Activated CD4-positive, alpha-beta memory T cell treated with anti-CD3 and anti-CD28 coated beads for 36 hours (primary cell): ENCODE measurements around the gene RHBDD2. TPM values are rescaled to one million over a fixed set of nuclear protein-coding genes. Genes with fewer than 3 reads are reported as not detected.
"Not testable (repeated sequence)": the region's sequence is repeated elsewhere in the genome, so short reads cannot be mapped to it uniquely, and the experiment has no call there.

Experiments
- CTCF ChIA-PET: fragments of 350-600 bp; sonication (Branson Sonifier 250); formaldehyde crosslinking; loops from one replicate; lab custom pipeline; 2021; ENCODE audit warnings: antibody characterized with exemption, inconsistent platforms; lab: Charles Lee
- POLR2A ChIA-PET: fragments of 350-600 bp; sonication (Branson Sonifier 250); formaldehyde crosslinking; loops from one replicate; lab custom pipeline; 2021; ENCODE audit warnings: antibody characterized with exemption; lab: Charles Lee
- DNase-seq: peaks from one replicate; pipeline ENCODE4 v3.0.0-alpha.2; 2020
- H3K27ac Mint-ChIP-seq: one replicate; pipeline ENCODE4 v1.8.0; 2021; ENCODE audit warnings: mixed read lengths
- H3K27me3 Mint-ChIP-seq: one replicate; pipeline ENCODE4 v1.8.0; 2021; ENCODE audit warnings: mixed read lengths
- H3K36me3 Mint-ChIP-seq: one replicate; pipeline ENCODE4 v1.8.0; 2021; ENCODE audit warnings: mixed read lengths
- H3K4me1 Mint-ChIP-seq: one replicate; pipeline ENCODE4 v1.8.0; 2021; ENCODE audit warnings: low read depth, mixed read lengths
- H3K4me3 Mint-ChIP-seq: one replicate; pipeline ENCODE4 v1.8.0; 2021; ENCODE audit warnings: mild to moderate bottlenecking, mixed read lengths
- H3K9me3 Mint-ChIP-seq: one replicate; pipeline ENCODE4 v1.8.0; 2021; ENCODE audit warnings: mixed read lengths
- intact Hi-C: fragments of 100-400 bp; cut with micrococcal nuclease; formaldehyde crosslinking; loops from one replicate; pipeline ENCODE4 v1.15.1; 2023
- total RNA-seq, 2 experiments: library from RNA; stranded (reverse); gene quantifications; one replicate each; pipeline ENCODE4 v1.2.3, GENCODE V29; 2021

Gene RHBDD2
- total RNA-seq, 2 experiments from 2014 or later, result 30.1 to 31.9 TPM

DNA sequence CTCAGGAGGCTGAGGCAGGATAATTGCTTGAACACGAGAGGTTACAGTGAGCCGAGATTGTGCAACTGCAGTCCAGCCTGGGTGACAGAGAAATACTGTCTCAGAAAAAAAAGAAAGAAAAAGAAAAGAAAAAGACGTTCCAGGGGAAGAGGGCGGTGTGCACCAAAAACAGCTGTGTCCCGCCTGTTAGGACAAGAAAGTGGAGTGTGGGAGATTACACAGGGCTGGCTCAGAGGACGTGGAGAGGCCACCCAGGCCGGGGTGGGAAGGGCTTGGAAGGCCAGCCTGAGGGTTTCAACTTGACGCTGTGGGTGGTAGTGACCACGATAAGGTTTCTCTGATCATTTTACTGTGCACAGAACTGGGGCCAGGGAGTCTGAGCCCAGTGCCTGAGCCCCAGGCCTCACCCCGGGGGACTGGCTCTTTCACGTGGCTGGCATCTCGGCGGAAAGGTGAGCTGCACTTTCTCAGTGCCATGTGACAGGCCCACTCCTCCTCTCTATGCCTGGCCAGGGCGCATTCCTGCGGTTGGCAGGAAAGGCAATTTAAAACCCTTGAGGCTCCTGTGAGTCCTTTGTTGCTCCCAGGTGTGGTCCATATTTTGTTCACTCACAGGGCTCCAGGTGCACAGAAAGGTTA, 13.9 kb downstream of the RHBDD2 start:
- ChIA-PET CTCF (no interaction called here), POLR2A (no interaction called here)
- H3K4me3 Mint-ChIP-seq, result no peak overlapping the region
- intact Hi-C loops, result no loop called here
- peaks cover 11% of the 10 kb centered on the region for H3K36me3 Mint-ChIP-seq
- DNase-seq, result no peak
- peaks cover 9% of the 10 kb centered on the region for H3K4me1 Mint-ChIP-seq
- no peak overlapping the region for H3K27ac Mint-ChIP-seq
- H3K27me3 Mint-ChIP-seq, result no peaks in the 10 kb centered on the region
- H3K9me3 Mint-ChIP-seq, result no peaks in the 10 kb centered on the region

DNA sequence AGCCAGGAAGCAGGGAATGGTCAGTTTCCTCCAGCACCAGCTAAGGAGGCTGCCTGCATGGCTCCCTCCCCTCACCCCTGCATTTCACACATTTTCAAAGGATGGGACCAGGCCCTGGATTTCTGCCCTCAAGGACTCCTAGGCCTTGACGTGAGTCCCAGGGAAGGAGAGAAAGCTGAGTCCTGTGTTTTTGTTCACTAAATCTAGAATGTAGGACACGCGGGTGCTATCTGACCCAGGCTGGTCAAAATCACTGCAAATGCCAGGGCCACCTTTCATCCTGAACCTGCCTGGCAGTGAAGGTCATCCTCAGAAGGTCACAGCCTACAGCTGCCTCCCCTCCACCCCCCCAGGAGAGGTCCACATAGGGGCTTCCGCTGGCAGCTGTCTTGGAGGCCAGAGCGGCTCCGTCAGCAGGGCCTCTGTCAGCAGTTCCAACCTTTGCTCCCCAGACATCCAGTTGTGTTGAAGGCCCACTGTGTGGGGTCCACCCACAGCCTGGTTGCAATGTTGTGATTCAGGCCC, 18.0 kb downstream of the RHBDD2 start:
- Mint-ChIP-seq H3K27me3 (no peaks in the 10 kb centered on the region), H3K27ac (no peak overlapping the region), H3K4me3 (no peak overlapping the region), H3K9me3 (no peaks in the 10 kb centered on the region), H3K4me1 (no peaks in the 10 kb centered on the region), H3K36me3 (no peaks in the 10 kb centered on the region)
- ChIA-PET CTCF (no interaction called here), POLR2A (no interaction called here)
- intact Hi-C loops, result no loop called here
- DNase-seq, result no peak

DNA sequence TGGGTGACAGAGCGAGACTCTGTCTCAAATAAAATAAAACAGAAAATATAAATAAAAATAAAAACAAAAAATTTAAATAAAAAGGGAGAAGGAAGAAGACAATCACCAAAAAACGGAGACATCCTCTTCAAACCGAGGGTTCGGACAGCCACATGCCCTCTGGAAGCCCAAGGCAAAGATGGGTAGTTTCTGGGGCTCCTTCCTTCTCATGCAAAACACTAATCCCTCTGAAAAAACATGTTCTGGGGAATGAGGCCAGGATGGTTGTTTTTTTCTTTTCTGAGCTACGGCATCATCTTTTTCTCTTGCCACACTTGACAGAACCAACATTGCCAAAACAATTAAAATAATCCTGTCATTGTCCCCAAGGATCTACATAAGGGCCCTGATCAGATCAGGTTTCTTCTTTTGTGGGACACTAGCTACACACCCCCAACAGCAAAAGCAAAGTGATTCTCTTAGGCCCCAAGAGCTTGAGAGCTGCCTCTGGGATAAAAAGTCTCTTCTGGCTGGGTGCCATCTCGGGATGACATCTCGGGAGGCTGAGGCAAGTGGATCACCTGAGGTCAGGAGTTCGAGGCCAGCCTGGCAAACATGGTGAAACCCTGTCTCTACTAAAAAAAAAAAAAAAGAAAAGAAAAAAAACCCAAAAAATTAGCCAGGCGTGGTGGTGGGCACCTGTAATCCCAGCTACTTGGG, 21.9 kb downstream of the RHBDD2 start:
- no peaks in the 10 kb centered on the region for H3K9me3 Mint-ChIP-seq
- CTCF ChIA-PET, result no interaction called here
- intact Hi-C loops, result no loop called here

DNA sequence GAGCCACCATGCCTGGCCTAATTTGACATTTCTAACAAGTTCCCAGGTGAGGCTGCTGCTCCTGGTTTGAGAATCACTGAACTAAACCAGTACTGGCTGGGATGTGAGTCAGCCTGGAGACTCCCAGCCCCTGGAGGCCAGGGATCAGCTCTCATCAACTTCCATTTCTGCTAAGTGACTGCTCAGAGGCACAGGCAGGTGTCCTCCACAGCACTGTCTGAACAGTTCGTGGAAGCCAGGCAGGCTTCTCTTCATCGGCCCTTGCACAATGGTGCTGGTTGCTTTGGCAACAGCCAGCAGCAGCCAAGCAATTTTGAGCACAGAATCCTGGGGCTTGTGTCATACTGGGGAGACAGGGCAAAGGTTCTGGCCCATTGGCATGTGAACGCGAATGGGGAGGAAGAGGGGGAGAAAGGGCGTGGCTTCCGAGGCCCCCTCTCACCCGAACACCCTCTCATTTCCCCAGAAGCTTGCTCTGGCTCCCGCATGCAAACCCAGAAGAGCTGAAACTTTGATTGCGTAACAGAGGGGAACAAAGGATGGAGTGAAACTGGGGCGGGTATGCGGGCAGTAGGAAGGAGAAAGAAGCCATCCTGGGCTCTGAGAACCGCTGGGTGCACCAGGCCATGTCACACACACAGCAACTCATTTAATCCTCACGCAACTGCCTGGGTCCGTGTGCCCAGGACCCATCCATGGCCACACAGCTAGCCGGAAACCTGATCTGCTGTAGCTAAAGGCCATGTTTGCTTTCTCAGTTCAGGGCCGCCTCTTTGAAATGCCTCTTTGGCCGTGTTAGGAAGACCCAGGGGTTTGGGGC, 27.2 kb downstream of the RHBDD2 start:
- H3K27ac Mint-ChIP-seq, result no peak overlapping the region
- DNase-seq, result no peak
- CTCF ChIA-PET, result no interaction called here
- no peaks in the 10 kb centered on the region for H3K36me3 Mint-ChIP-seq
- POLR2A ChIA-PET, result no interaction called here
- no peaks in the 10 kb centered on the region for H3K9me3 Mint-ChIP-seq
- H3K27me3 Mint-ChIP-seq, result no peaks in the 10 kb centered on the region
- H3K4me1 Mint-ChIP-seq, result no peaks in the 10 kb centered on the region
- intact Hi-C loops, result no loop called here
- no peak overlapping the region for H3K4me3 Mint-ChIP-seq

More for the DNA sequence above, 21.9 kb downstream of the RHBDD2 start:
- POLR2A ChIA-PET, result no interaction called here
- Mint-ChIP-seq H3K4me1 (no peaks in the 10 kb centered on the region), H3K27ac (no peak overlapping the region), H3K4me3 (no peak overlapping the region), H3K36me3 (no peaks in the 10 kb centered on the region), H3K27me3 (no peaks in the 10 kb centered on the region)
- no peak for DNase-seq

DNA sequence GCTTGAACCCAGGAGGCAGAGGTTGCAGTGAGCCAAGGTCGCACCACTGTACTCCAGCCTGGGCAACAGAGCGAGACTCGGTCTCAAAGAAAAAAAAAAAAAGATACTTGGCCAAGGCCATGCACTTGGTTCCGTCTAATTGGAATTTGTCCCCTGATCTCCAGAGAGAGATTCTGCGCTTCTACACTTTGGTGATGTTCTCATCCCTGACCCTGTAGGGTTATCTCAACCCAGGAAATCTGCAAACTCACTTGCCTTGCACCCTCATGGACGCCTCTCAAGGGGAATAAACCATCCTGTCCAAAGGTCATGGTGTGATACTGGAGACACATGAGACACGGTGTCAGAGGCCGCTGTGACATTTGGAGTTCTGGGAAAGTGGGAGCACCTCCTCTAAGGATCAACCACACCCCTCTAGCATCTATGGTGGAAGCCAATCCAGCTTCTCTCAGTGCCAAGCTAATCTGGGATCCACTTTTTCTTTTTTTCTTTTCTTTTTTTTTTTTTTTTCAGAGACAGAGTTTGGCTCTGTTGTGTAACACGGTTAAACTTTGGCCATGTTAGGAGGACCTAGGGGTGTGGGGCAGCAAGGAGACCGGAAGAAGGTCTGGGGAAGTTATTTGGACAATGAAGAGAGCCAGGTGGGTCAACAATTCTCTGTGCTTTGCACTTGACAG, 28.3 kb downstream of the RHBDD2 start:
- Mint-ChIP-seq H3K27me3 (no peaks in the 10 kb centered on the region), H3K4me3 (no peak overlapping the region)
- intact Hi-C loops, result no loop called here

DNA sequence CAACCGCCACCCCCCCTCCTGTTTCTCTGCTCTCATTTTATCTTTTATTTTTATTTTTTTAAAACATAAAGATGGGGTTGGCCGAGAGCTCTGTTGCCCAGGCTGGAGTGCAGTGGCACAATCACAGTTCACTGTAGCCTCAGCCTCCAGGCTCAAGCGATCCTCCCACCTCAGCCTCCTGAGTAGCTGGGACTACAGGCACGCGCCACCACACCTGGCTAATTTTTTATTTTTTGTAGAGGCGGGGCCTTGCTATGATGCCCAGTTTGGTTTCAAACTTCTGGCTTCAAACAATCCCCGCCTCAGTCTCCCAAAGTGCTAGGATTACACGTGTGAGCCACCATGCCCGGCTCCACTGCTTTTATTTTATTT, 28.8 kb downstream of the RHBDD2 start:
- H3K4me3 Mint-ChIP-seq, DNase-seq, POLR2A ChIA-PET, H3K27me3 Mint-ChIP-seq, H3K27ac Mint-ChIP-seq, H3K4me1 Mint-ChIP-seq, H3K36me3 Mint-ChIP-seq, intact Hi-C loops, H3K9me3 Mint-ChIP-seq, CTCF ChIA-PET: not testable (repeated sequence)

More for the DNA sequence above, 28.3 kb downstream of the RHBDD2 start:
- Mint-ChIP-seq H3K9me3 (no peaks in the 10 kb centered on the region), H3K27ac (no peak overlapping the region), H3K36me3 (no peaks in the 10 kb centered on the region), H3K4me1 (no peaks in the 10 kb centered on the region)
- ChIA-PET POLR2A (no interaction called here), CTCF (no interaction called here)
- no peak for DNase-seq

DNA sequence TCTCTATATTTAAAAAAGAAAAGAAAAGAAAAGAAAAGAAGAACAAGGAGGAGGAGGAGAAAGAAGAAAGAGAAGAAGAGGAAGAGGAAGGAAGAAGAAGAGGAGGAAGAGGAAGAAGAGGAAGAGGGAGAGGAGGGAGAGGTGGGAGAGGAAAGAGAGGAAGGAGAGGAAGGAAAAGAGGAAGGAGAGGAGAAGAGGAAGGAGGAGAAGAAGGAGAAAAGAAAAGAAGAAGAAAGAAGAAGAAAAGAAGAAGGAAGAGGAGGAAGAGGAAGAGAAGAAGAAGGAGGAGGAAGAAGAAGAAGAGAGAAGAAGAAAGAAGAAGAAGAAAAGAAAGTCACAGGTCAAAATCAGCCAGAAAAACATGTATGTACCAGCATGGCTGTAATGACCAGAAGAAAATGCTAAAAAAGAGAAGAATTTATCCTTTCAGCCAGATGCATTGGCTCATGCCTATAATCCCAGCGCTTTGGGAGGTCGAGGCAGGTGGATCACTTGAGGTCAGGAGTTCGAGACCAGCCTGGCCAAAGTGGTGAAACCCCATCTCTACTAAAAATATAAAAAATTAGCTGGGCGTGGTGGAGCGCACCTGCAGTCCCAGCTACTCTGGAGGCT, 30.8 kb downstream of the RHBDD2 start:
- Mint-ChIP-seq H3K36me3 (no peaks in the 10 kb centered on the region), H3K27me3 (no peaks in the 10 kb centered on the region), H3K4me3 (no peak overlapping the region), H3K27ac (no peak overlapping the region), H3K9me3 (no peaks in the 10 kb centered on the region), H3K4me1 (peaks cover 5% of the 10 kb centered on the region)
- CTCF ChIA-PET, result interaction anchor here (1.6 kb wide), 1 partner anchor 111 kb away, joined by 4 read pairs; no protein-coding TSS in a partner anchor
- intact Hi-C loops, result no loop called here
- POLR2A ChIA-PET, result no interaction called here
- no peak for DNase-seq

DNA sequence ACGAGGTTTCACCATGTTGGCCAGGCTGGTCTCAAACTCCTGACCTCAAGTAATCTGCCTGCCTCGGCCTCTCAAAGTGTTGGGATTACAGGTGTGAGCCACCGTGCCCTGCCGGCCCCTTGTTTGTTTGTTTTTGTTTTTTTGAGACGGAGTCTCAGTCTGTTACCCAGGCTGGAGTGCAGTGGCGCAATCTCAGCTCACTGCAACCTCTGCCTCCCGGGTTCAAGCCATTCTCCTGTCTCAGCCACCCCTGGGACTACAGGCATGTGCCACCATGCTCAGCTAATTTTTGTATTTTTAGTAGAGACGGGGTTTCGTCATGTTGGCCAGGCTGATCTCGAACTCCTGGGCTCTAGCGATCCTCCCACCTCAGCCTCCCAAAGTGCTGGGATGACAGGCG, 32.4 kb downstream of the RHBDD2 start:
- CTCF ChIA-PET, result interaction anchor here (1.6 kb wide), 1 partner anchor 109 kb away, joined by 4 read pairs; no protein-coding TSS in a partner anchor
- H3K36me3 Mint-ChIP-seq, DNase-seq, H3K27me3 Mint-ChIP-seq, H3K27ac Mint-ChIP-seq, POLR2A ChIA-PET, H3K4me3 Mint-ChIP-seq, H3K9me3 Mint-ChIP-seq, intact Hi-C loops, H3K4me1 Mint-ChIP-seq: not testable (repeated sequence)

DNA sequence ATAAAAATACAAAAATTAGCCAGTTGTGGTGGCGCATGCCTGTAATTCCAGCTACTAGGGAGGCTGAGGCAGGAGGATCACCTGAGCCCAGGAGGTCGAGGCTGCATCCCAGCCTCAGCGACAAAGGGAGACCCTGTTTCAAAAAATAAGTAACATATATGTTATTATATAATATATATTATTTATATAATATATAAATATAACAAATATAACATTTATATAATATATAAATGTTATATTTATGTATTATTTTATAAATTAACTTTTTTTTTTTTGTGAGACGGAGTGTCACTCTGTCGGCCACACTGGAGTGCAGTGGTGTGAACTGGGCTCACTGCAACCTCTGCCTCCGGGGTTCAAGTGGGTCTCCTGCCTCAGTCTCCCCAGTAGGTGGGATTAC, 34.6 kb downstream of the RHBDD2 start:
- Mint-ChIP-seq H3K27ac (no peak overlapping the region), H3K4me3 (no peak overlapping the region), H3K4me1 (peaks cover 17% of the 10 kb centered on the region), H3K36me3 (no peaks in the 10 kb centered on the region), H3K9me3 (no peaks in the 10 kb centered on the region), H3K27me3 (no peaks in the 10 kb centered on the region)
- no peak for DNase-seq
- ChIA-PET POLR2A (no interaction called here), CTCF (interaction anchor here (0.6 to 1.1 kb wide), 2 partner anchors 107 to 137 kb away, joined by 3 to 6 read pairs; no protein-coding TSS in a partner anchor)
- intact Hi-C loops, result no loop called here

DNA sequence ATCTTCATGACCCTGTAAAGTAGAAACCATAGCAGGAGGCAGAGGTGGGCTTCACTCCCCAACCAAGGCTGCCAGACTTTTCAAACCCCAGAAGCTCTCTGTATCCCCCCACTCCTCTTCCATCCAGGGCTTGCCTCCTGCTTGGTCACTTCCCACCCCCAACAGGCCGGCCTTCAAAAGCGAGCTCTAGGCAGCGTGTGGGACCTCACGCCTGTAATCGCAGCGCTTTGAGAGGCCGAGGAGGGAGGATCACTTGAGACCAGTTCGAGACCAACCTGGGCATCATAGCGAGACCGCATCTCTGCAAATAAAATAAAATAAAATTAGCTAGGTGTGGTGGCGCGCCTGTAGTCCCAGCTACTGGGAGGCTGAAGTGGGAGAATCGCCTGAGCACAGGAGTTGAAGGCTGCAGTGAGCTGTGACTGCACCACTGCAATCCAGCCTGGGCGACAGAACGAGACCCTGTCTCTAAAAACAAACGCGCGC, 35.4 kb downstream of the RHBDD2 start:
- POLR2A ChIA-PET, result interaction anchor here (0.5 kb wide), 1 partner anchor 97 kb away, joined by 4 read pairs; no protein-coding TSS in a partner anchor

More for the DNA sequence above, 35.4 kb downstream of the RHBDD2 start:
- CTCF ChIA-PET, result interaction anchor here (1.1 kb wide), 1 partner anchor 106 kb away, joined by 6 read pairs; no protein-coding TSS in a partner anchor
- H3K4me1 Mint-ChIP-seq, result peaks cover 23% of the 10 kb centered on the region
- no peaks in the 10 kb centered on the region for H3K36me3 Mint-ChIP-seq
- no peaks in the 10 kb centered on the region for H3K9me3 Mint-ChIP-seq
- intact Hi-C loops, result loop anchor here (1.0 to 2.0 kb wide), 4 partner anchors 36 to 405 kb away; partner anchors contain the start of gene MDH2
- H3K4me3 Mint-ChIP-seq, result peak overlapping the region; percentile 82
- peak overlapping the region; percentile 87 for H3K27ac Mint-ChIP-seq
- H3K27me3 Mint-ChIP-seq, result no peaks in the 10 kb centered on the region
- DNase-seq, result no peak
